Inflammatory macrophage treated with lipopolysaccharide for 1 hour (primary cell): ENCODE data around the gene ZEB2.

Source experiments
- DNase-seq, 2 donors: peaks; one replicate each; pipeline ENCODE4 v3.0.0-alpha.2; 2020 to 2022

Gene ZEB2

GRCh38 chr2:144447535-144447934 lies 72.4 kb downstream of the ZEB2 start:
- no peak for DNase-seq

GRCh38 chr2:144446136-144446535 lies 73.8 kb downstream of the ZEB2 start:
- DNase-seq, result no peak

GRCh38 chr2:144445196-144445595 lies 74.7 kb downstream of the ZEB2 start:
- no peak for DNase-seq

GRCh38 chr2:144443837-144444817 lies 75.8 kb downstream of the ZEB2 start:
- no peak for DNase-seq

- DNase-seq, result no peak
Observed at GRCh38 chr2:144441711-144442141, 78.2 kb downstream of the ZEB2 start.

- no peak for DNase-seq
Observed at GRCh38 chr2:144439993-144440392, 79.9 kb downstream of the ZEB2 start.

- no peak for DNase-seq
Observed at GRCh38 chr2:144438801-144439631, 80.9 kb downstream of the ZEB2 start.

GRCh38 chr2:144437636-144438035 lies 82.3 kb downstream of the ZEB2 start:
- DNase-seq, result no peak

GRCh38 chr2:144434425-144435222 lies 85.3 kb downstream of the ZEB2 start:
- DNase-seq, result peak; percentile 55 to 65

- DNase-seq, result no peak
Observed at GRCh38 chr2:144432921-144433320, 87.0 kb downstream of the ZEB2 start.

GRCh38 chr2:144431998-144432397 lies 87.9 kb downstream of the ZEB2 start:
- DNase-seq, result no peak

GRCh38 chr2:144431392-144431783 lies 88.5 kb downstream of the ZEB2 start:
- no peak for DNase-seq

- DNase-seq, result no peak
Observed at GRCh38 chr2:144430722-144431391, 89.1 kb downstream of the ZEB2 start.

- DNase-seq, result no peak
Observed at GRCh38 chr2:144429396-144430112, 90.4 kb downstream of the ZEB2 start.

GRCh38 chr2:144426981-144427479 lies 92.9 kb downstream of the ZEB2 start:
- no peak for DNase-seq

- peak; percentile 82 to 92 for DNase-seq
Observed at GRCh38 chr2:144426355-144426754, 93.6 kb downstream of the ZEB2 start.

GRCh38 chr2:144424559-144425240 lies 95.2 kb downstream of the ZEB2 start:
- DNase-seq, result peak in 1 of 2 donors; percentile 37

- peak; percentile 36 to 47 for DNase-seq
Observed at GRCh38 chr2:144421606-144422510, 98.1 kb downstream of the ZEB2 start.

- no peak for DNase-seq
Observed at GRCh38 chr2:144419218-144419617, 100.7 kb downstream of the ZEB2 start.
